Panc1 (cell line): ENCODE results near the gene ALPK3. TPM values are rescaled to one million over a fixed set of nuclear protein-coding genes. Genes with fewer than 3 reads are reported as not detected.

ENCODE experiments used
- ATAC-seq: fragments of 200-7000 bp; cut with Tn5 transposase; 2 replicates; pipeline ENCODE4 v1.9.1; 2020; ENCODE audit warnings: mild to moderate bottlenecking, moderate library complexity
- BruUV-seq: library from RNA; stranded (reverse); fragments of 400-500 nt; replicated peaks from 2 replicates; lab custom pipeline; 2021; lab: Mats Ljungman, UMichigan
- CTCF ChIA-PET: fragments of 300-600 bp; sonication (Branson Sonifier 250); formaldehyde crosslinking; loops from one replicate; lab custom pipeline; 2022; ENCODE audit warnings: antibody characterized with exemption; lab: Charles Lee
- POLR2A ChIA-PET: fragments of 300-600 bp; sonication (Branson Sonifier 250); formaldehyde crosslinking; loops from one replicate; lab custom pipeline; 2022; ENCODE audit warnings: antibody characterized with exemption; lab: Charles Lee
- DNase-seq: peaks from one replicate; pipeline ENCODE4 v3.0.0-alpha.2; 2010; ENCODE audit warnings: low read depth, low spot score
- H3K27ac ChIP-seq: 2 replicates; pipeline ENCODE4 v1.5.1; 2011; ENCODE audit warnings: mild to moderate bottlenecking, low read length, inconsistent platforms
- H3K27me3 ChIP-seq: fragments of 200-500 bp; sonication (Bioruptor generic); 2 replicates; pipeline ENCODE4 v1.6.0; 2014; ENCODE audit warnings: low read length, inconsistent platforms; ENCODE audit not compliant: control insufficient read depth, insufficient read depth
- H3K36me3 ChIP-seq: fragments of 200-500 bp; sonication (Bioruptor generic); 2 replicates; pipeline ENCODE4 v1.5.1; 2014; ENCODE audit warnings: inconsistent platforms, mild to moderate bottlenecking, low read length, moderate library complexity; ENCODE audit not compliant: control insufficient read depth, insufficient read depth
- H3K4me1 ChIP-seq: 2 replicates; pipeline ENCODE4 v1.5.1; 2011; ENCODE audit warnings: inconsistent platforms, mild to moderate bottlenecking, low read length, moderate library complexity; ENCODE audit not compliant: control insufficient read depth, insufficient read depth
- H3K4me3 ChIP-seq, 2 experiments: 2 replicates each; pipeline ENCODE4 v1.5.1; 2011 to 2012; ENCODE audit warnings: low read depth in 2 of 2, low read length in 2 of 2, mild to moderate bottlenecking in 2 of 2, inconsistent platforms in 1 of 2, moderate library complexity in 1 of 2
- H3K9me3 ChIP-seq: fragments of 200-500 bp; sonication (Bioruptor generic); 2 replicates; pipeline ENCODE4 v1.5.1; 2014; ENCODE audit warnings: low read depth, mild to moderate bottlenecking, inconsistent platforms, low read length, moderate library complexity; ENCODE audit not compliant: control insufficient read depth, insufficient read depth
- CTCF ChIP-seq: fragments of 450-650 bp; IDR thresholded peaks from 2 replicates; pipeline ENCODE4 v1.5.1; 2017; ENCODE audit warnings: mild to moderate bottlenecking
- POLR2AphosphoS5 ChIP-seq: IDR thresholded peaks from 2 replicates; pipeline ENCODE4 v1.6.1; 2012; ENCODE audit warnings: mild to moderate bottlenecking, low read depth, low read length, moderate library complexity
- REST ChIP-seq, 2 experiments: IDR thresholded peaks; 2 replicates each; pipeline ENCODE4 v1.6.1; 2011 to 2012; ENCODE audit warnings: low read depth in 2 of 2, control low read depth in 1 of 2, low read length in 1 of 2, mild to moderate bottlenecking in 1 of 2, moderate library complexity in 1 of 2; ENCODE audit not compliant: insufficient read depth in 1 of 2
- SIN3A ChIP-seq: IDR thresholded peaks from 2 replicates; pipeline ENCODE4 v1.6.1; 2012; ENCODE audit warnings: low read depth, mild to moderate bottlenecking, low read length, moderate library complexity, borderline replicate concordance; ENCODE audit not compliant: insufficient read depth
- TCF7L2 ChIP-seq: IDR thresholded peaks from 2 replicates; pipeline ENCODE4 v1.6.1; 2011; ENCODE audit warnings: mild to moderate bottlenecking, low read depth, low read length, inconsistent platforms
- in situ Hi-C: cut with HindIII; loops from 2 replicates; pipeline ENCODE4 v1.10.0; 2016; ENCODE audit warnings: low sequenced_read_pairs, low pct_unique_long_range_greater_than_20kb
- intact Hi-C: fragments of 100-400 bp; cut with micrococcal nuclease; formaldehyde crosslinking; loops from one replicate; pipeline ENCODE4 v1.10.0; 2022; ENCODE audit not compliant: unreplicated experiment
- total RNA-seq: library from RNA; stranded (reverse); gene quantifications from one replicate; pipeline ENCODE4 v1.2.1, GENCODE V29; 2021; ENCODE audit not compliant: unreplicated experiment

The ALPK3 gene
- total RNA-seq, 1 experiment from 2014 or later, result 1.0 TPM

- in situ Hi-C loops, result no loop called here
- no TSS peak for BruUV-seq
- TF ChIP-seq REST (IDR thresholded peaks at IDR 0.05; ENCODE audit: insufficient read depth in 1 of 2, low read depth in 2 of 2, low read length in 1 of 2) (no peak), TCF7L2 (no peak), CTCF (no peak), SIN3A (no peak), POLR2AphosphoS5 (no peak)
- ATAC-seq, result no peak
- Histone ChIP-seq H3K4me1 (no peaks in the 10 kb centered on the region), H3K27ac (no peak overlapping the region), H3K4me3 (no peak overlapping the region), H3K36me3 (no peaks in the 10 kb centered on the region), H3K27me3 (peaks cover 5% of the 10 kb centered on the region; the same call in 1 of the 2 replicates), H3K9me3 (no peaks in the 10 kb centered on the region)
- DNase-seq, result no peak
- intact Hi-C loops, result no loop called here
- ChIA-PET POLR2A (interaction anchor here (1.0 kb wide), 1 partner anchor 98 kb away, joined by 9 read pairs; no protein-coding TSS in a partner anchor), CTCF (no interaction called here)
Measured at GRCh38 chr15:84831613-84832012, 14.5 kb downstream of the ALPK3 start.

- Histone ChIP-seq H3K4me3 (no peak overlapping the region), H3K27ac (no peak overlapping the region), H3K36me3 (no peaks in the 10 kb centered on the region), H3K4me1 (no peaks in the 10 kb centered on the region), H3K27me3 (peaks cover 5% of the 10 kb centered on the region; the same call in 1 of the 2 replicates), H3K9me3 (no peaks in the 10 kb centered on the region)
- POLR2A ChIA-PET, result no interaction called here
- in situ Hi-C loops (no loop called here), intact Hi-C loops (no loop called here)
- CTCF ChIA-PET, result no interaction called here
- no peak for DNase-seq
- no TSS peak for BruUV-seq
- ATAC-seq, result no peak
- TF ChIP-seq TCF7L2 (no peak), REST (IDR thresholded peaks at IDR 0.05; ENCODE audit: insufficient read depth in 1 of 2, low read depth in 2 of 2, low read length in 1 of 2) (no peak), SIN3A (no peak), CTCF (no peak), POLR2AphosphoS5 (no peak)
Measured at GRCh38 chr15:84832448-84833040, 15.4 kb downstream of the ALPK3 start.
